Panc1 (cell line): ENCODE data around the gene KIF4B. TPM values are rescaled to one million over a fixed set of nuclear protein-coding genes. Genes with fewer than 3 reads are reported as not detected.
A peak's percentile ranks its signal among the peaks of the same experiment; 100 is the strongest.

Experiments
- ATAC-seq: fragments of 200-7000 bp; cut with Tn5 transposase; 2 replicates; pipeline ENCODE4 v1.9.1; 2020; ENCODE audit warnings: mild to moderate bottlenecking, moderate library complexity
- BruUV-seq: library from RNA; stranded (reverse); fragments of 400-500 nt; replicated peaks from 2 replicates; lab custom pipeline; 2021; lab: Mats Ljungman, UMichigan
- CTCF ChIA-PET: fragments of 300-600 bp; sonication (Branson Sonifier 250); formaldehyde crosslinking; loops from one replicate; lab custom pipeline; 2022; ENCODE audit warnings: antibody characterized with exemption; lab: Charles Lee
- POLR2A ChIA-PET: fragments of 300-600 bp; sonication (Branson Sonifier 250); formaldehyde crosslinking; loops from one replicate; lab custom pipeline; 2022; ENCODE audit warnings: antibody characterized with exemption; lab: Charles Lee
- DNase-seq: peaks from one replicate; pipeline ENCODE4 v3.0.0-alpha.2; 2010; ENCODE audit warnings: low read depth, low spot score
- H3K27ac ChIP-seq: 2 replicates; pipeline ENCODE4 v1.5.1; 2011; ENCODE audit warnings: mild to moderate bottlenecking, low read length, inconsistent platforms
- H3K27me3 ChIP-seq: fragments of 200-500 bp; sonication (Bioruptor generic); 2 replicates; pipeline ENCODE4 v1.6.0; 2014; ENCODE audit warnings: low read length, inconsistent platforms; ENCODE audit not compliant: control insufficient read depth, insufficient read depth
- H3K36me3 ChIP-seq: fragments of 200-500 bp; sonication (Bioruptor generic); 2 replicates; pipeline ENCODE4 v1.5.1; 2014; ENCODE audit warnings: inconsistent platforms, mild to moderate bottlenecking, low read length, moderate library complexity; ENCODE audit not compliant: control insufficient read depth, insufficient read depth
- H3K4me1 ChIP-seq: 2 replicates; pipeline ENCODE4 v1.5.1; 2011; ENCODE audit warnings: inconsistent platforms, mild to moderate bottlenecking, low read length, moderate library complexity; ENCODE audit not compliant: control insufficient read depth, insufficient read depth
- H3K4me3 ChIP-seq, 2 experiments: 2 replicates each; pipeline ENCODE4 v1.5.1; 2011 to 2012; ENCODE audit warnings: low read depth in 2 of 2, low read length in 2 of 2, mild to moderate bottlenecking in 2 of 2, inconsistent platforms in 1 of 2, moderate library complexity in 1 of 2
- H3K9me3 ChIP-seq: fragments of 200-500 bp; sonication (Bioruptor generic); 2 replicates; pipeline ENCODE4 v1.5.1; 2014; ENCODE audit warnings: low read depth, mild to moderate bottlenecking, inconsistent platforms, low read length, moderate library complexity; ENCODE audit not compliant: control insufficient read depth, insufficient read depth
- POLR2AphosphoS5 ChIP-seq: IDR thresholded peaks from 2 replicates; pipeline ENCODE4 v1.6.1; 2012; ENCODE audit warnings: mild to moderate bottlenecking, low read depth, low read length, moderate library complexity
- SIN3A ChIP-seq: IDR thresholded peaks from 2 replicates; pipeline ENCODE4 v1.6.1; 2012; ENCODE audit warnings: low read depth, mild to moderate bottlenecking, low read length, moderate library complexity, borderline replicate concordance; ENCODE audit not compliant: insufficient read depth
- TCF7L2 ChIP-seq: IDR thresholded peaks from 2 replicates; pipeline ENCODE4 v1.6.1; 2011; ENCODE audit warnings: mild to moderate bottlenecking, low read depth, low read length, inconsistent platforms
- in situ Hi-C: cut with HindIII; loops from 2 replicates; pipeline ENCODE4 v1.10.0; 2016; ENCODE audit warnings: low sequenced_read_pairs, low pct_unique_long_range_greater_than_20kb
- intact Hi-C: fragments of 100-400 bp; cut with micrococcal nuclease; formaldehyde crosslinking; loops from one replicate; pipeline ENCODE4 v1.10.0; 2022; ENCODE audit not compliant: unreplicated experiment
- total RNA-seq: library from RNA; stranded (reverse); gene quantifications from one replicate; pipeline ENCODE4 v1.2.1, GENCODE V29; 2021; ENCODE audit not compliant: unreplicated experiment
- TF ChIP-seq, protein P1 (sequence below), 2 experiments: IDR thresholded peaks; 2 replicates each; pipeline ENCODE4 v1.6.1; 2011 to 2012; ENCODE audit warnings: low read depth in 2 of 2, control low read depth in 1 of 2, low read length in 1 of 2, mild to moderate bottlenecking in 1 of 2, moderate library complexity in 1 of 2; ENCODE audit not compliant: insufficient read depth in 1 of 2
- TF ChIP-seq, protein P2 (sequence below): fragments of 450-650 bp; IDR thresholded peaks from 2 replicates; pipeline ENCODE4 v1.5.1; 2017; ENCODE audit warnings: mild to moderate bottlenecking

KIF4B gene
- total RNA-seq, 1 experiment from 2014 or later: 0.10 TPM

DNA sequence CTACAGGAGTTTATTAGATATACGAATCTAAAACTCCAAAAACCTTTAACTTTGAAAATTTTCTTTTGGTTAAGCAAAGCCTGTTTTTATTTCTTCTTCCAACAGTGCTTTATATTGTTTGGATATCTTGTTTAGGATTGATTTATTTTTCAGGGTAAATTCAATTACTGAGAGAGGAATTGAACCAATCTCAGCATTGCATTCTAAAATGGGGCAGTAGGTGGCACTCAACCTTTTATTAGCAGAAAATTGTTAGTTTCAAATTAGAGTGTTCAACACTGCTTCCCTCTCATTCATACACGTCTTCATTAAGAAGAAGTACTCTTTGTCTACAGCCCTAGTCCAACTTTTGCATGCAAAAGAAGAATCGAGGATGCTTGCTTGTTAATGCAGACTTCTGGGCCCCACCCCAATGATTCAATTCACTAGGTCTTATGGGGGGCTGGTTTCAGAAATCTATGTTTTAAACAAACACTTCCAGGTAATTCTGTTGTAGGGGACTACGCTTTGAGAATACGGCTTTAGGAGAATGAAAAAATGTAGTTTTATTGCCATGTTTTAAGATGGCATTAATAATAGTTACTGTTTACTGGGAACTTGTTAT is 46.0 kb upstream of the KIF4B start:
- no peaks in the 10 kb centered on the region; the same call in 1 of the 2 replicates for H3K36me3 ChIP-seq
- intact Hi-C loops: no loop called here
- DNase-seq (no peak), ATAC-seq (no peak)
- H3K9me3 ChIP-seq: no peaks in the 10 kb centered on the region
- in situ Hi-C loops: no loop called here
- no peaks in the 10 kb centered on the region for H3K4me1 ChIP-seq
- no peaks in the 10 kb centered on the region for H3K27me3 ChIP-seq
- no peak for TF ChIP-seq POLR2AphosphoS5
- TF ChIP-seq TCF7L2: no peak
- TF ChIP-seq SIN3A: no peak
- TF ChIP-seq, protein P1, sequence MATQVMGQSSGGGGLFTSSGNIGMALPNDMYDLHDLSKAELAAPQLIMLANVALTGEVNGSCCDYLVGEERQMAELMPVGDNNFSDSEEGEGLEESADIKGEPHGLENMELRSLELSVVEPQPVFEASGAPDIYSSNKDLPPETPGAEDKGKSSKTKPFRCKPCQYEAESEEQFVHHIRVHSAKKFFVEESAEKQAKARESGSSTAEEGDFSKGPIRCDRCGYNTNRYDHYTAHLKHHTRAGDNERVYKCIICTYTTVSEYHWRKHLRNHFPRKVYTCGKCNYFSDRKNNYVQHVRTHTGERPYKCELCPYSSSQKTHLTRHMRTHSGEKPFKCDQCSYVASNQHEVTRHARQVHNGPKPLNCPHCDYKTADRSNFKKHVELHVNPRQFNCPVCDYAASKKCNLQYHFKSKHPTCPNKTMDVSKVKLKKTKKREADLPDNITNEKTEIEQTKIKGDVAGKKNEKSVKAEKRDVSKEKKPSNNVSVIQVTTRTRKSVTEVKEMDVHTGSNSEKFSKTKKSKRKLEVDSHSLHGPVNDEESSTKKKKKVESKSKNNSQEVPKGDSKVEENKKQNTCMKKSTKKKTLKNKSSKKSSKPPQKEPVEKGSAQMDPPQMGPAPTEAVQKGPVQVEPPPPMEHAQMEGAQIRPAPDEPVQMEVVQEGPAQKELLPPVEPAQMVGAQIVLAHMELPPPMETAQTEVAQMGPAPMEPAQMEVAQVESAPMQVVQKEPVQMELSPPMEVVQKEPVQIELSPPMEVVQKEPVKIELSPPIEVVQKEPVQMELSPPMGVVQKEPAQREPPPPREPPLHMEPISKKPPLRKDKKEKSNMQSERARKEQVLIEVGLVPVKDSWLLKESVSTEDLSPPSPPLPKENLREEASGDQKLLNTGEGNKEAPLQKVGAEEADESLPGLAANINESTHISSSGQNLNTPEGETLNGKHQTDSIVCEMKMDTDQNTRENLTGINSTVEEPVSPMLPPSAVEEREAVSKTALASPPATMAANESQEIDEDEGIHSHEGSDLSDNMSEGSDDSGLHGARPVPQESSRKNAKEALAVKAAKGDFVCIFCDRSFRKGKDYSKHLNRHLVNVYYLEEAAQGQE (IDR thresholded peaks at IDR 0.05; ENCODE audit: insufficient read depth in 1 of 2, low read depth in 2 of 2, low read length in 1 of 2): no peak
- TF ChIP-seq, protein P2, sequence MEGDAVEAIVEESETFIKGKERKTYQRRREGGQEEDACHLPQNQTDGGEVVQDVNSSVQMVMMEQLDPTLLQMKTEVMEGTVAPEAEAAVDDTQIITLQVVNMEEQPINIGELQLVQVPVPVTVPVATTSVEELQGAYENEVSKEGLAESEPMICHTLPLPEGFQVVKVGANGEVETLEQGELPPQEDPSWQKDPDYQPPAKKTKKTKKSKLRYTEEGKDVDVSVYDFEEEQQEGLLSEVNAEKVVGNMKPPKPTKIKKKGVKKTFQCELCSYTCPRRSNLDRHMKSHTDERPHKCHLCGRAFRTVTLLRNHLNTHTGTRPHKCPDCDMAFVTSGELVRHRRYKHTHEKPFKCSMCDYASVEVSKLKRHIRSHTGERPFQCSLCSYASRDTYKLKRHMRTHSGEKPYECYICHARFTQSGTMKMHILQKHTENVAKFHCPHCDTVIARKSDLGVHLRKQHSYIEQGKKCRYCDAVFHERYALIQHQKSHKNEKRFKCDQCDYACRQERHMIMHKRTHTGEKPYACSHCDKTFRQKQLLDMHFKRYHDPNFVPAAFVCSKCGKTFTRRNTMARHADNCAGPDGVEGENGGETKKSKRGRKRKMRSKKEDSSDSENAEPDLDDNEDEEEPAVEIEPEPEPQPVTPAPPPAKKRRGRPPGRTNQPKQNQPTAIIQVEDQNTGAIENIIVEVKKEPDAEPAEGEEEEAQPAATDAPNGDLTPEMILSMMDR: peak; percentile 69
- ChIA-PET POLR2A (no interaction called here), CTCF (no interaction called here)
- no peak overlapping the region for H3K27ac ChIP-seq
- H3K4me3 ChIP-seq: no peak overlapping the region
- no TSS peak for BruUV-seq

DNA sequence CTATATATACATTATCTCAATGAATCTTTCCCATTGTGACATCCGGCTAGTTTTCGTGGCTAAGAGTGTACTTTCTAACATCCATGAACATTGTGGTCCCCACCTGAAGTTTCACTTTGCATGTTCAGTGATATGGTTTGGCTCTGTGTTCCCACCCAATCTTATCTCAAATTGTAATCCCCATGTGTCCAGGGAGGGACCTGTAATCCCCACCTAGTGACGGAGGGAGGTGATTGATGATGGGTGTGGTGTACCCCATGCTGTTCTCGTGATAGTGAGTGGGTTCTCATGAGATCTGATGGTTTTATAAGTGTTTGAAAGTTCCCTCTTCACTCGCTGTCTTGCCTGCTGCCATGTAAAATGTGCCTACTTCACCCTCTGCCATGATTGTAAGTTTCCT is 44.6 kb upstream of the KIF4B start:
- intact Hi-C loops: no loop called here
- BruUV-seq: no TSS peak
- Histone ChIP-seq H3K27me3 (no peaks in the 10 kb centered on the region), H3K4me3 (no peak overlapping the region), H3K36me3 (no peaks in the 10 kb centered on the region; the same call in 1 of the 2 replicates), H3K4me1 (no peaks in the 10 kb centered on the region), H3K9me3 (no peaks in the 10 kb centered on the region), H3K27ac (no peak overlapping the region)
- POLR2A ChIA-PET: no interaction called here
- CTCF ChIA-PET: no interaction called here
- ATAC-seq (no peak), DNase-seq (no peak)
- in situ Hi-C loops: no loop called here
- TF ChIP-seq TCF7L2 (no peak), POLR2AphosphoS5 (no peak), SIN3A (no peak)
- TF ChIP-seq, protein P1 (IDR thresholded peaks at IDR 0.05; ENCODE audit: insufficient read depth in 1 of 2, low read depth in 2 of 2, low read length in 1 of 2): no peak
